HG03139 (cell line): ENCODE results near the gene ABCA12.
A peak's percentile ranks its signal among the peaks of the same experiment; 100 is the strongest.
"Not testable (repeated sequence)": the region's sequence is repeated elsewhere in the genome, so short reads cannot be mapped to it uniquely, and the experiment has no call there.

Experiments used
- ATAC-seq: cut with Tn5 transposase; IDR thresholded peaks from one replicate; pipeline ENCODE4 v1.9.1; 2021; ENCODE audit not compliant: unreplicated experiment

Gene ABCA12, protein sequence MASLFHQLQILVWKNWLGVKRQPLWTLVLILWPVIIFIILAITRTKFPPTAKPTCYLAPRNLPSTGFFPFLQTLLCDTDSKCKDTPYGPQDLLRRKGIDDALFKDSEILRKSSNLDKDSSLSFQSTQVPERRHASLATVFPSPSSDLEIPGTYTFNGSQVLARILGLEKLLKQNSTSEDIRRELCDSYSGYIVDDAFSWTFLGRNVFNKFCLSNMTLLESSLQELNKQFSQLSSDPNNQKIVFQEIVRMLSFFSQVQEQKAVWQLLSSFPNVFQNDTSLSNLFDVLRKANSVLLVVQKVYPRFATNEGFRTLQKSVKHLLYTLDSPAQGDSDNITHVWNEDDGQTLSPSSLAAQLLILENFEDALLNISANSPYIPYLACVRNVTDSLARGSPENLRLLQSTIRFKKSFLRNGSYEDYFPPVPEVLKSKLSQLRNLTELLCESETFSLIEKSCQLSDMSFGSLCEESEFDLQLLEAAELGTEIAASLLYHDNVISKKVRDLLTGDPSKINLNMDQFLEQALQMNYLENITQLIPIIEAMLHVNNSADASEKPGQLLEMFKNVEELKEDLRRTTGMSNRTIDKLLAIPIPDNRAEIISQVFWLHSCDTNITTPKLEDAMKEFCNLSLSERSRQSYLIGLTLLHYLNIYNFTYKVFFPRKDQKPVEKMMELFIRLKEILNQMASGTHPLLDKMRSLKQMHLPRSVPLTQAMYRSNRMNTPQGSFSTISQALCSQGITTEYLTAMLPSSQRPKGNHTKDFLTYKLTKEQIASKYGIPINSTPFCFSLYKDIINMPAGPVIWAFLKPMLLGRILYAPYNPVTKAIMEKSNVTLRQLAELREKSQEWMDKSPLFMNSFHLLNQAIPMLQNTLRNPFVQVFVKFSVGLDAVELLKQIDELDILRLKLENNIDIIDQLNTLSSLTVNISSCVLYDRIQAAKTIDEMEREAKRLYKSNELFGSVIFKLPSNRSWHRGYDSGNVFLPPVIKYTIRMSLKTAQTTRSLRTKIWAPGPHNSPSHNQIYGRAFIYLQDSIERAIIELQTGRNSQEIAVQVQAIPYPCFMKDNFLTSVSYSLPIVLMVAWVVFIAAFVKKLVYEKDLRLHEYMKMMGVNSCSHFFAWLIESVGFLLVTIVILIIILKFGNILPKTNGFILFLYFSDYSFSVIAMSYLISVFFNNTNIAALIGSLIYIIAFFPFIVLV (N-terminal part only)

DNA sequence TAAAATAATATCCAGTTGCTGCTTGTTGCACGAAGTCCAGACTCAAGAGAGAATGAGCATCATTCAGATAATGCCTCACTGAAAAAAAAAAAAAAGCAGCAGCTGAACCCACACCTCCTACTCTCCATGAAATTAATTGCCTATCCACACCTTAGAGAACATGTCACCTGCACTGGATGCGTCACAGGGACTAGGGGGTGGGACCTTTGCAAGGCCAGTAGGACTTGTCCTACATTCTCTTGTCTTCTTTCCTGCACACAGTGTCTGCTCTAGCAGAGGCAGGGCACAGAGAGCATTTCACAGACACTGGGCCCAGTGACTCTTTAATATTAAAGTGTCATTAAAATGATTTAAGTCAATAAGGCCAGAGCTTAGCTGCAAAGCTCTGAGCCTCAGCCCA lies at the start of gene ABCA12:
Gene ABCA12, minus strand, starts transcription at position 148 of the 400 bp plus-strand sequence. CDS start 418 bp downstream, outside the sequence.
- no peak for ATAC-seq

- no peak for ATAC-seq
Measured at GRCh38 chr2:215188078-215188477, 49.7 kb upstream of the ABCA12 start.

GRCh38 chr2:215186021-215186420 lies 47.6 kb upstream of the ABCA12 start:
- no peak for ATAC-seq

DNA sequence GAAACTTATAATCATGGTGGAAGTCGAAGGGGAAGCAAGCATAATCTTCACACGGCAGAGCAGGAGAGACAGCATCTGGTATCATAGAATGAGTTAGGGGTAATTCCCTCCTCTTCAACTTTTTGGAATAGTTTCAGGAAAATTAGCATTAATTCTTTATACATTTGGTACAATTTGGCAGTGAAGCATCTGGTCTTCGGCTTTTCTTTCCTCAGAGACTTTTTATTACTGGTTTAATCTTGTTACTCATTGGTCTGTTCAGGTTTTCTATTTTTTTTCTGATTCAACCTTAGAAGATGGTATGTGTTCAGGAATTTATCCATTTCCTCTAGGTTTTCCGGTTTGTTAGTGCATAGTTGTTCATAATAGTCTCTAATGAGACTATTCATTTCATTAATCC lies 39.7 kb upstream of the ABCA12 start:
- ATAC-seq: no peak

- ATAC-seq: no peak
Measured at GRCh38 chr2:215171796-215172195, 33.4 kb upstream of the ABCA12 start.

- peak; percentile 70 for ATAC-seq
Measured at GRCh38 chr2:215171151-215171550, 32.7 kb upstream of the ABCA12 start.

DNA sequence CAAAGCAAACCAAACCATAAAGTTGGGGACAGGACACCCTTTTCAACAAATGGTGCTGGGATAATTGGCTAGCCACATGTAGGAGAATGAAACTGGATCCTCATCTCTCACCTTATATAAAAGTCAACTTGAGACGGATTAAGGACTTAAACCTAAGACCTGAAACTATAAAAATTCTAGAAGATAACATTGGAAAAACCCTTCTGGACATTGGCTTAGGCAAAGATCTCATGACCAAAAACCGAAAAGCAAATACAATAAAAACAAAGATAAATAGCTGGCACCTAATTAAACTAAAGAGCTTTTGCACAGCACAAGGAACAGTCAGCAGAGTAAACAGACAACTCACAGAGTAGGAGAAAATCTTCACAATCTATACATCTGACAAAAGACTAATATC lies 28.1 kb upstream of the ABCA12 start:
- not testable (repeated sequence) for ATAC-seq

DNA sequence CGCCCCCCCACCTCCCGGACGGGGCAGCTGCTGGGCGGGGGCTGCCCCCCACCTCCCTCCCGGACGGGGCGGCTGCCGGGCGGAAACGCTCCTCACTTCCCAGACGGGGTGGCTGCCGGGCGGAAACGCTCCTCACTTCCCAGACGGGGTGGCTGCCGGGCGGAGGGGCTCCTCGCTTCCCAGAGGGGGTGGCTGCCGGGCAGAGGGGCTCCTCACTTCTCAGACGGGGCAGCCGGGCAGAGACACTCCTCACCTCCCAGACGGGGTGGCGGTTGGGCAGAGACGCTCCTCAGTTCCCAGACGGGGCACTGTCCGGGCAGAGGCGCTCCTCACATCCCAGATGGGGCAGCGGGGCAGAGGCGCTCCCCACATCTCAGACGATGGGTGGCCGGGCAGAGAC lies 24.9 kb upstream of the ABCA12 start:
- not testable (repeated sequence) for ATAC-seq

DNA sequence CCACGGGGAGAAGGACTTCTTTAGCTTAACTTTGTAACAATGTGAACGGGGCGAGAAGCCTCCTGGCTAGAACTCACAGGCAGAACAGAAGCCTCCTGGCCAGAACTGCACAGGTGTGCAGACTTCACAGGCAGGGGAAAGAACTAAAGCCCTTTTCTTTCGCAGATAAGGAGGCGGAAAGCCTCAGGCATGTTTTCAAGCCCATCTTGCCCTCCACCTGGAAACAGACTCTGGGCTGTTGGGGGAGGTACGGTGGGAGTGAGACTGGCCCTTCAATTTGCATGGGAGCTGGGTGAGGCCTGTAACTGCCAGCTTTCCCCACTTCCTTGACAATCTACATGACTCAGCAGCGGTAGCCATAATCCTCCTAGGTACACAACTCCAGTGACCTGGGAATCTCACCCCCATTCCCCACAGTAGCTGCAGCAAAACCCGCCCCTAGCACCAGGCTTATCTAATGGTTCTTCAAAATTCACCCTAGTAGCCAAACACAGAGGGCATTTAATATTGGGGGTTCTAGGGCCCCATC lies 22.9 kb upstream of the ABCA12 start:
- no peak for ATAC-seq

DNA sequence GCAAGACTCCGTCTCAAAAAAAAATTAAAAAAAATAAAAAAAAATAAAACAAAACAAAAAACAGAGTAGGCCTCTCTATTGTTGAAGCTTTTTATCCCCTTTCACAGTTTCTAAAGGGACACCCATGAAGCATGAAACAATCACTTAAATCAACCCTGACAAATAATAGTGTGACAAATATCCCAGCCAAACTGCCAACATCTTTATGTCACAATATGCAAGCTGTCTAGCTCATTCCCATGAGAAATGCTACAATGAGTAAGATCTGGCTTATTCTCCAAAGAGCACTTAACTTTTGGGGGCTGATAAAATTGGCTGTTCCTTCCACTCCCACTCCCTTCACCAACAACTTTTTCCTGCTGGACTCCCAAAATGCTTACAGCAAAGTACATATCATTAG lies 21.7 kb upstream of the ABCA12 start:
- ATAC-seq: no peak

DNA sequence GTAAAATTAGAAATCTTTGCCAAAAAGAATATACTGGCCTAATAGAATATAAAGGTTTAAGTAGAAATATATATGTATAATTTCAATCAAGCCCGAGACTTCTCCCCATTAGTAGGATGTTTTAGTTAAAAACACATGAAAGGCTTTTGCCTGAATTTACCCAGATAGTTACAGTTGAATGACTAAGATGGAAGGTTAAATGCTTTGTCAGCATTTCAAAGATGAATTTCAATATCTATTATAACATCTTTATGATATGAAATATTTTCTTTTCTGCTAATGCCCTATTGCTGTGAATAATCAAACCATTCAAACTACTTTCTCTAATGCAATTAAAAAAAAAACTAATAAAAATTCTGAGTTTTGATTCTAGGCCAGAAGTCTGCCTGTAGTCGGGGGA lies 18.0 kb upstream of the ABCA12 start:
- ATAC-seq: no peak

GRCh38 chr2:215149894-215150293 lies 11.5 kb upstream of the ABCA12 start:
- ATAC-seq: no peak

GRCh38 chr2:215149486-215149885 lies 11.1 kb upstream of the ABCA12 start:
- ATAC-seq: no peak

DNA sequence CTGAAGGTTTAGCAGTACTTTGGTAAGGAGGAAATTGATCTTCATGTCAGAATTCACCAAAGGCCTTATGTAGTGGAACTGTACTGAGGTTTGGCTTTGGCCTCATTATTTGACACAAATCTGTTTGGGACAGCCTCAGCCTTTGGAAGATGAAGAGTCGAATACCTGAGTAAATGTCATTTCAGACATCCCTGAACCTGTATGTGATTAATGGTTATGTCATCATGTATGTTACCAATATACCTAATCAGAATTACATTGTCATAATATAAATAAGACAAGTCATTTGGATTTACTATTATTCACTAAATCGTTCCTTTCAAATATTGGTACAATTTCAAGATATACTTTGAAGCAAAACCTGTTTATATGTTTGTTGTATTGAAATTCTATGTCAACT lies 10.6 kb upstream of the ABCA12 start:
- ATAC-seq: no peak

DNA sequence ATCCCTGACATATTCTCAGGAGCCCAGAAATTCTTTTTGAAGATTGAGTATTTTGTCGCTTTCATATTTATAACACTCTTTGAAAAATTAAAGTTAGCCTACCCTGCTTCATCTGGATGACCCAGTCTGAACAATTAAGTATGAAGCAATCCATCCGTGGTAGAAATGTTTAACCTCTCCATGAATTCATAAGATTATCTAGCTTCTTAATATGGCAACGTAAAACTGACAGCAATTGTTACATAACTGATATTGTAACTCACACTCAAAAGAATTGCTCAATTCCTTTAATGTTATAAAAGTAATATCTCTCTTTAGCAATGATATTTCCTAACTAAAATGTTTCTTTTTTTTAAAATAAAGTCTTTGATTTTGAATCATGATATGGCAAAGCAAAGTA lies 7.2 kb upstream of the ABCA12 start:
- no peak for ATAC-seq

DNA sequence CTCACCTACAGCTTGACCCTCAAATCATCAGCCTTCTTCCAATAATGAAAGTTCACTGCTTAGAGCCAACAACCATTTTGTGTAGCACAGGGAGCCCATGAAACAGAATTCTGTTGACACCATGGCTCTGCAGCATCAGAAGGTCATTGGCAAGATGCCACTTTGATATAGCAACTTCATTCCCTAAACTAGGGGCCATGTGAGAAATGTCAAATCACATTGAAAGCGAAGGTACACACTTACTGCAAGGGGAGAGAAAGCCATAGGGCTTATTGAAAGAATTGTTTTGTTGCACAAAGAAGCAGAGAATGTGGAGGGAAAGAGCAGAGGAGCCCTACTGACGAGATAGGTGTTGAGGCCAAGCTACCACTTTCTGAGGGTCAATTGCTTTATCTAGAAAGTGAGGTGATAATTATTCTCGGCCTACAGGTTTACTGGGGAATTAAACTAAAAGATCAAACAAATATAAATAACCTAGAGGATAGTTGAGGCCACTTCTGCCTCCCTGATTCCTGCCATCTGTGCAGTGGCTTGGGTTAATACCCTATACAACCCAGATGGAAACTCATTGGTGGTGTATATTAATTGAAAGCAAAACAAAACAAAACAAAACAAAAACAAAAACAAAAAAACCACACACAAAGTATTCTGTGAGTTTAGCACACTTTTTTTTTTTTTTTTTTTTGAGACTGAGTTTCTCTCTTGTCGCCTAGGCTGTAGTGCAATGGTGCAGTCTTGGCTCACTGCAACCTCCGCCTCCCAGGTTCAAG lies 5.9 kb upstream of the ABCA12 start:
- ATAC-seq: no peak

- no peak for ATAC-seq
Measured at GRCh38 chr2:215143458-215143857, 5.0 kb upstream of the ABCA12 start.

GRCh38 chr2:215141706-215142105 lies 3.3 kb upstream of the ABCA12 start:
- ATAC-seq: no peak

- no peak for ATAC-seq
Measured at GRCh38 chr2:215140166-215140707, 1.8 kb upstream of the ABCA12 start.

- ATAC-seq: no peak
Measured at GRCh38 chr2:215137741-215138340, 585 bp downstream of the ABCA12 start.
